A673 (cell line): ENCODE data around the gene ADAMTS12. TPM values are rescaled to one million over a fixed set of nuclear protein-coding genes. Genes with fewer than 3 reads are reported as not detected.

Experiments used
- BruUV-seq: library from RNA; stranded (reverse); fragments of 400-500 nt; replicated peaks from 2 replicates; lab custom pipeline; 2021; lab: Mats Ljungman, UMichigan
- CTCF ChIA-PET: fragments of 300-600 bp; sonication (Branson Sonifier 250); formaldehyde crosslinking; loops from one replicate; lab custom pipeline; 2022; ENCODE audit warnings: antibody characterized with exemption; lab: Charles Lee
- POLR2A ChIA-PET: fragments of 300-600 bp; sonication (Branson Sonifier 250); formaldehyde crosslinking; loops from one replicate; lab custom pipeline; 2022; ENCODE audit warnings: antibody characterized with exemption; ENCODE audit not compliant: low non-redundant PET; lab: Charles Lee
- DNase-seq: peaks from one replicate; pipeline ENCODE4 v3.0.0-alpha.2; 2015; ENCODE audit warnings: low spot score
- H3K27ac ChIP-seq: fragments of 200-600 bp; sonication (generic); 2 replicates; pipeline ENCODE4 v1.5.1; 2016; ENCODE audit warnings: mixed run types, low read depth, mild to moderate bottlenecking, mixed read lengths, antibody characterized with exemption, low read length; ENCODE audit not compliant: poor library complexity, severe bottlenecking
- H3K27me3 ChIP-seq: fragments of 200-600 bp; sonication (generic); replicated peaks from 2 replicates; pipeline ENCODE4 v1.6.1; 2017; ENCODE audit warnings: mixed run types, low read depth, mild to moderate bottlenecking, mixed read lengths, antibody characterized with exemption, low read length; ENCODE audit not compliant: insufficient read depth, poor library complexity
- H3K36me3 ChIP-seq: fragments of 200-600 bp; sonication (generic); 2 replicates; pipeline ENCODE4 v1.6.1; 2016; ENCODE audit warnings: mixed run types, mild to moderate bottlenecking, mixed read lengths, antibody characterized with exemption, low read length; ENCODE audit not compliant: insufficient read depth, poor library complexity, severe bottlenecking
- H3K4me1 ChIP-seq: fragments of 200-600 bp; sonication (generic); 2 replicates; pipeline ENCODE4 v1.6.1; 2017; ENCODE audit warnings: mixed run types, mild to moderate bottlenecking, mixed read lengths, antibody characterized with exemption, low read length; ENCODE audit not compliant: insufficient read depth, poor library complexity, severe bottlenecking
- H3K4me3 ChIP-seq: fragments of 200-600 bp; sonication (generic); 2 replicates; pipeline ENCODE4 v1.5.1; 2016; ENCODE audit warnings: low read depth, mixed run types, mild to moderate bottlenecking, mixed read lengths, low read length; ENCODE audit not compliant: poor library complexity, severe bottlenecking
- H3K9me3 ChIP-seq: fragments of 200-600 bp; sonication (generic); 2 replicates; pipeline ENCODE4 v1.6.1; 2016; ENCODE audit warnings: mixed run types, low read depth, mild to moderate bottlenecking, mixed read lengths, antibody characterized with exemption, low read length; ENCODE audit not compliant: poor library complexity, severe bottlenecking
- CTCF ChIP-seq: fragments of 300-800, 200-600 bp; sonication (generic); conservative IDR thresholded peaks from 2 replicates; pipeline ENCODE4 v1.5.1; 2017; ENCODE audit warnings: low read depth, mild to moderate bottlenecking, antibody characterized with exemption, low read length, moderate library complexity, mixed read lengths
- EZH2 ChIP-seq: fragments of 200-600 bp; sonication (generic); IDR thresholded peaks from 2 replicates; pipeline ENCODE4 v1.6.1; 2017; ENCODE audit warnings: borderline replicate concordance, low read depth, mild to moderate bottlenecking, mixed read lengths, antibody characterized with exemption, low read length; ENCODE audit not compliant: poor library complexity, severe bottlenecking
- intact Hi-C: fragments of 100-400 bp; cut with micrococcal nuclease; formaldehyde crosslinking; loops from one replicate; pipeline ENCODE4 v1.10.0; 2022; ENCODE audit not compliant: unreplicated experiment
- total RNA-seq: library from RNA; stranded (reverse); gene quantifications from 2 replicates; pipeline ENCODE4 v1.2.3, GENCODE V29; 2021

ADAMTS12 gene
- total RNA-seq, 1 experiment from 2014 or later, result 0.84 TPM

DNA sequence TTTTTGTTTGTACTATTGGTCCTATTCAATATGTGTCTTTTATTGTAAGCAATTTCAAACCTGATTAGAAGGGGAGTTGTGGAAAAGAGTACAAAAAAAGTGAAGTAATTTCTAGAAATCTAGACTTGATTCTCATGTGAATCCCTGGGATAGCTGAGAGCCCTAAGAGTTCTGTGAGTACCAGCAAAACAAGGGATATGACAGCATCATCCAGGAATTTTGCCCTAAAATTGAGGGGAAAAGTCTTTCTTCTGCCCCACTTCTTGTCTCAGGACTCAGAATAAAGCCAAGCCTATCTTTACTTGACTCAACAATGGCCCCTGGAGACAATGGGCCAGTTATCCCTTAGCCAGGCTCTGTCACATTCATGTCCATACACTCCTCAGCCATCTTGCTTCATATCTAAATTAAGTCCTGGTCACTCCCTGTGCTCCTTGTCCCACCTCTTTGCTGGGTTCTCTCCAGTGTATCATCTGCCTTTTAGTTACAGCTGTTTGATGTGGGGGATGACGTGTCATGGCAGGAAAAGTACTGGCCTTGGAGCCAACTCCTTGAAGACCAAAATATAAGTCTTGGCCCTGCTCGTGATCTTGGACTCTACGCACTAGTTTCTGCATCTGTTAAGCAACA lies 81.2 kb downstream of the ADAMTS12 start:
- H3K4me3 ChIP-seq, result no peak overlapping the region
- intact Hi-C loops, result no loop called here
- no peak overlapping the region for H3K27ac ChIP-seq
- peaks cover 7% of the 10 kb centered on the region for H3K4me1 ChIP-seq
- ChIA-PET POLR2A (no interaction called here), CTCF (no interaction called here)
- H3K36me3 ChIP-seq, result no peaks in the 10 kb centered on the region
- TF ChIP-seq EZH2 (no peak), CTCF (no peak)
- DNase-seq, result no peak
- BruUV-seq, result no TSS peak
- no peaks in the 10 kb centered on the region for H3K27me3 ChIP-seq
- no peaks in the 10 kb centered on the region for H3K9me3 ChIP-seq

DNA sequence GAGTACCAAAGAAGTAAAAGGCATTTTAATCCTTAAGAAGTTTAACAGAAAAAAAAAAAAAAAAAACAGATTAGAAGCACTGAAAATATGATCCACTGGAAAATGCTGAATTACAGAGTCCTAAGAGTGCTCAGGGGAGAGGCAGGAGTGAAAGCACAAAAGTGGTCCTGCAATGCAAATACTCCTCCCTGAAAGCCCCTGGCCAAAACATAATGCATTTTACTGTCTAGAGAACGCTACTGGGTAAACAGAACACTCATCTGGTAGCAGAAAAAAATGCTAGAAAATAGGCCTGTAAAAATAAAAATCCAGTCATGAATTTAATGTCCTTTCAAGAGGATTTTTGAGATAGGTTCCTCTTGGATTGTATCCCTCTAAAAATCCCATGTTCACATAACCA lies 81.9 kb downstream of the ADAMTS12 start:
- Histone ChIP-seq H3K4me3 (no peak overlapping the region), H3K36me3 (no peaks in the 10 kb centered on the region), H3K27ac (no peak overlapping the region), H3K27me3 (no peaks in the 10 kb centered on the region), H3K9me3 (no peaks in the 10 kb centered on the region), H3K4me1 (peaks cover 7% of the 10 kb centered on the region)
- ChIA-PET POLR2A (no interaction called here), CTCF (no interaction called here)
- TF ChIP-seq CTCF, result no peak
- no peak for TF ChIP-seq EZH2
- no TSS peak for BruUV-seq
- DNase-seq, result no peak
- intact Hi-C loops, result loop anchor here (10.0 kb wide), 1 partner anchor 335 kb away; no protein-coding TSS in a partner anchor

DNA sequence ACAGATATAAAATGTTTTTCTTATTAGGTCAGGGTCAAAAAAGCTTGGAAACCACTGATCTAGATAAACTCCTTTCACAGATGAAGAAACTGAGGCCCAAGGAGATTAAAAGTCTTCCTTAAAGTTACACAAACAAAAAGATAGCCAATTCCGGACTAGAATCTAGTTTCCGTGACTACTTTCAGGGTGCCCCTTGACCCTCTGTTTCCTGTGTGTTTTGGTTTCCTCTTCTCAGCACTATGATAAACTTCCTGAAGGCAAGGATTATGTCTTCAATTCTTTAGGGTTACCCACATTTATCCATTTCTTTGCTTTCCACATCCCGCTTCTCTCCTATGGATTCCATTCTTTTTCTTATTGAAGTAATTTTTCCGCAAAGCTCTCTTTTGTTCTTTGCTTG lies 83.1 kb downstream of the ADAMTS12 start:
- ChIA-PET CTCF (no interaction called here), POLR2A (no interaction called here)
- intact Hi-C loops, result loop anchor here (10.0 kb wide), 1 partner anchor 334 kb away; no protein-coding TSS in a partner anchor
- H3K9me3 ChIP-seq, result no peaks in the 10 kb centered on the region
- H3K27me3 ChIP-seq, result no peaks in the 10 kb centered on the region
- DNase-seq, result peak; percentile 55
- no peaks in the 10 kb centered on the region for H3K36me3 ChIP-seq
- H3K27ac ChIP-seq, result peak overlapping the region; percentile 44
- no TSS peak for BruUV-seq
- peaks cover 7% of the 10 kb centered on the region for H3K4me1 ChIP-seq
- TF ChIP-seq EZH2 (no peak), CTCF (no peak)
- no peak overlapping the region for H3K4me3 ChIP-seq
